C4-2B (cell line): Measurements from ENCODE around the gene RAB43.
"Not testable (repeated sequence)": the region's sequence is repeated elsewhere in the genome, so short reads cannot be mapped to it uniquely, and the experiment has no call there.

Experiments
- ZFX ChIP-seq: fragments of 450-650 bp; IDR thresholded peaks from 2 replicates; pipeline ENCODE4 v1.6.1; 2017
- TF ChIP-seq, protein P1 (sequence below): fragments of 450-650 bp; conservative IDR thresholded peaks from 2 replicates; pipeline ENCODE4 v1.5.1; 2017; ENCODE audit warnings: mild to moderate bottlenecking

DNA sequence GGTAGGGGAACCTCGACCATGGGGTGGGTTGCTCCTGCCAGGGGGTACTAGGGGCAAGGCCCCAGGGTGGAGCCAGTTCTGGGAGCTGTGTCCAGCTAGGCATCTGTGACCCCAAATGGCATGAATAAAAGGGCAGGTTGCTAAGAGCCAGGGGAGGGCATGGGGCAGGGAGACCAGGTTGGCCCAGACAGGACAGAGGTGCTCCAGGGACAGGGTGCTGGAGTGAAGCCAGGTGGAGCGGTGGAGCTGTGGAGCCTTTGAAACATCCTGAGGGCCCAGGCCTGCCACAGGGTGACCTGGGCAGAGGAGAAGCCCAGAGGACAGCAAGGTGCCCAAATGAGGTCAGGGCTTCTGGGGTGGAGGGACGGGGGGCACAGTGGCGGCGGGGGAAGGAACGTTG is 33.3 kb downstream of the RAB43 start:
- TF ChIP-seq, protein P1, sequence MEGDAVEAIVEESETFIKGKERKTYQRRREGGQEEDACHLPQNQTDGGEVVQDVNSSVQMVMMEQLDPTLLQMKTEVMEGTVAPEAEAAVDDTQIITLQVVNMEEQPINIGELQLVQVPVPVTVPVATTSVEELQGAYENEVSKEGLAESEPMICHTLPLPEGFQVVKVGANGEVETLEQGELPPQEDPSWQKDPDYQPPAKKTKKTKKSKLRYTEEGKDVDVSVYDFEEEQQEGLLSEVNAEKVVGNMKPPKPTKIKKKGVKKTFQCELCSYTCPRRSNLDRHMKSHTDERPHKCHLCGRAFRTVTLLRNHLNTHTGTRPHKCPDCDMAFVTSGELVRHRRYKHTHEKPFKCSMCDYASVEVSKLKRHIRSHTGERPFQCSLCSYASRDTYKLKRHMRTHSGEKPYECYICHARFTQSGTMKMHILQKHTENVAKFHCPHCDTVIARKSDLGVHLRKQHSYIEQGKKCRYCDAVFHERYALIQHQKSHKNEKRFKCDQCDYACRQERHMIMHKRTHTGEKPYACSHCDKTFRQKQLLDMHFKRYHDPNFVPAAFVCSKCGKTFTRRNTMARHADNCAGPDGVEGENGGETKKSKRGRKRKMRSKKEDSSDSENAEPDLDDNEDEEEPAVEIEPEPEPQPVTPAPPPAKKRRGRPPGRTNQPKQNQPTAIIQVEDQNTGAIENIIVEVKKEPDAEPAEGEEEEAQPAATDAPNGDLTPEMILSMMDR, result not testable (repeated sequence)
- TF ChIP-seq ZFX, result not testable (repeated sequence)
